ENCODE data around the gene SKA3. TPM values are rescaled to one million over a fixed set of nuclear protein-coding genes. Genes with fewer than 3 reads are reported as not detected.

Gene SKA3
- total RNA-seq, 1 experiment from 2014 or later, result 61.8 TPM

- Histone ChIP-seq H4K91ac (ENCODE audit: insufficient read length, low read depth, low read length) (no peak overlapping the region), H3K4me1 (ENCODE audit: insufficient read depth, low read length) (no peaks in the 10 kb centered on the region), H3K27me3 (ENCODE audit: insufficient read depth, low read length) (no peaks in the 10 kb centered on the region), H3K4me2 (ENCODE audit: insufficient read depth, insufficient read length, low read length) (no peak overlapping the region), H3K23me2 (ENCODE audit: insufficient read length, low read depth, low read length, poor library complexity, severe bottlenecking) (no peaks in the 10 kb centered on the region), H3K9ac (ENCODE audit: extremely low read depth, insufficient read length, low read length) (no peak overlapping the region), H4K5ac (ENCODE audit: insufficient read length, low read depth, low read length) (no peak overlapping the region), H3K56ac (ENCODE audit: insufficient read length, low read depth, low read length) (no peak overlapping the region), H2BK20ac (ENCODE audit: low read depth, low read length, poor library complexity, severe bottlenecking) (no peak overlapping the region), H2AK5ac (ENCODE audit: insufficient read length, low read length) (no peak overlapping the region), H2BK5ac (ENCODE audit: insufficient read length, low read length) (no peak overlapping the region), H3K79me2 (ENCODE audit: insufficient read depth, low read length) (no peaks in the 10 kb centered on the region), H2AFZ (ENCODE audit: low read length) (no peak overlapping the region), H3K27ac (ENCODE audit: insufficient read length, low read depth, low read length) (no peak overlapping the region), H4K20me1 (ENCODE audit: control insufficient read depth, insufficient read depth, insufficient read length) (no peaks in the 10 kb centered on the region), H3K18ac (ENCODE audit: insufficient read length, low read depth, low read length) (no peak overlapping the region), H3K14ac (ENCODE audit: insufficient read depth, low read length) (no peak overlapping the region), H3K4ac (ENCODE audit: low read depth, low read length) (no peak overlapping the region), H3T11ph (ENCODE audit: low read length) (no peak overlapping the region), H3K79me1 (ENCODE audit: insufficient read depth, low read depth, low read length, poor library complexity, severe bottlenecking) (no peaks in the 10 kb centered on the region), H2BK15ac (ENCODE audit: low read depth, low read length) (no peak overlapping the region), H3K9me3 (ENCODE audit: control insufficient read depth, low read depth, low read length) (no peaks in the 10 kb centered on the region), H3K23ac (ENCODE audit: insufficient read length, low read depth, low read length) (no peak overlapping the region), H2BK12ac (ENCODE audit: insufficient read length, low read depth, low read length) (no peak overlapping the region), H4K8ac (replicated peaks; ENCODE audit: insufficient read length, low read depth, low read length) (no peak overlapping the region), H2BK120ac (ENCODE audit: low read depth, low read length, poor library complexity, severe bottlenecking) (no peak overlapping the region)
- TF ChIP-seq CTCF (conservative IDR thresholded peaks at IDR 0.05), result no peak
- Mint-ChIP-seq H3K9me3 (peaks cover 12 to 14% of the 10 kb centered on the region in 2 experiments), H3K36me3 (ENCODE audit: insufficient read depth in 1 of 3, low read depth in 3 of 3) (peaks cover 2 to 12% (median 3%) of the 10 kb centered on the region in 3 experiments; a peak in 4 of 7 replicates), H3K27me3 (ENCODE audit: low read depth) (no peaks in the 10 kb centered on the region; the same call in 1 of the 2 replicates), H3K4me1 (peaks cover 0 to 2% of the 10 kb centered on the region in 2 experiments; a peak in 1 of 4 replicates), H3K4me3 (no peak overlapping the region), H3K27ac (no peak overlapping the region; a peak in 1 of 7 replicates)
- no peak for DNase-seq
- WGBS (ENCODE audit: extremely low coverage, insufficient read length, low lambda C conversion rate), result no CpG with 5 or more reads among the region's 6 CpGs
Observed at GRCh38 chr13:21225082-21225481, 48.7 kb upstream of the SKA3 start.
